H1 (cell line): ENCODE data around the gene DIP2C. TPM values are rescaled to one million over a fixed set of nuclear protein-coding genes. Genes with fewer than 3 reads are reported as not detected.

Source experiments
- CTCF ChIA-PET: fragments of 300-600 bp; sonication (Branson Sonifier 250); formaldehyde crosslinking; loops from one replicate; lab custom pipeline; 2021; ENCODE audit not compliant: partially characterized antibody; lab: Charles Lee
- POLR2A ChIA-PET: fragments of 300-600 bp; sonication (Branson Sonifier 250); formaldehyde crosslinking; loops from one replicate; lab custom pipeline; 2021; ENCODE audit warnings: inconsistent platforms; ENCODE audit not compliant: partially characterized antibody; lab: Charles Lee
- DNase-seq, 2 experiments: peaks; one replicate each; pipeline versions ENCODE4 v3.0.0 to v3.0.0-alpha.2; 2010 to 2022; ENCODE audit warnings: low spot score in 2 of 2, low read depth in 1 of 2, mixed read lengths in 1 of 2
- FAIRE-seq: peaks from 2 replicates; lab custom pipeline; 2011; peaks lifted over from hg19 to GRCh38; lab: Jason Lieb, UNC
- H2AFZ ChIP-seq: 2 replicates; pipeline ENCODE4 v1.8.1; 2012; ENCODE audit warnings: low read length, inconsistent platforms
- H2AK5ac ChIP-seq: 2 replicates; pipeline ENCODE4 v1.6.1; 2013; ENCODE audit warnings: low read depth, low read length
- H2BK120ac ChIP-seq: replicated peaks from 2 replicates; pipeline ENCODE3; 2013; ENCODE audit warnings: low read depth, low read length, inconsistent platforms
- H2BK12ac ChIP-seq: 2 replicates; pipeline ENCODE4 v1.6.1; 2013; ENCODE audit warnings: low read depth, low read length
- H2BK15ac ChIP-seq: 2 replicates; pipeline ENCODE4 v1.6.1; 2013; ENCODE audit warnings: low read length
- H2BK20ac ChIP-seq: 2 replicates; pipeline ENCODE4 v1.6.1; 2013; ENCODE audit warnings: low read length
- H2BK5ac ChIP-seq: 2 replicates; pipeline ENCODE4 v1.6.1; 2013; ENCODE audit warnings: low read depth, low read length
- H3K14ac ChIP-seq: 2 replicates; pipeline ENCODE4 v1.6.1; 2013; ENCODE audit warnings: inconsistent platforms; ENCODE audit not compliant: insufficient read length
- H3K18ac ChIP-seq: 2 replicates; pipeline ENCODE4 v1.6.1; 2013; ENCODE audit warnings: low read length; ENCODE audit errors: extremely low read depth
- H3K23ac ChIP-seq: 2 replicates; pipeline ENCODE4 v1.6.1; 2013; ENCODE audit warnings: inconsistent platforms; ENCODE audit not compliant: insufficient read length
- H3K23me2 ChIP-seq: 2 replicates; pipeline ENCODE4 v1.6.1; 2013; ENCODE audit warnings: low read depth, low read length
- H3K27ac ChIP-seq: 2 replicates; pipeline ENCODE4 v1.6.1; 2011; ENCODE audit warnings: low read depth, low read length, inconsistent platforms
- H3K27me3 ChIP-seq, 4 experiments: replicated peaks in 1 of 4; 1 replicate in 1 of 4; 2 replicates in 3 of 4; pipeline versions ENCODE4 v1.6.1 to v1.8.1; 2011 to 2013; ENCODE audit warnings: low read length in 3 of 4, mild to moderate bottlenecking in 3 of 4, inconsistent platforms in 2 of 4, mixed read lengths in 2 of 4, moderate library complexity in 1 of 4; ENCODE audit not compliant: control insufficient read depth in 3 of 4, insufficient read depth in 3 of 4; ENCODE audit errors: extremely low read depth in 1 of 4
- H3K36me3 ChIP-seq, 4 experiments: 2 replicates each; pipeline versions ENCODE4 v1.6.1 to v1.8.1; 2011 to 2013; ENCODE audit warnings: mild to moderate bottlenecking in 4 of 4, low read length in 3 of 4, moderate library complexity in 2 of 4, control low read depth in 1 of 4, inconsistent platforms in 1 of 4; ENCODE audit not compliant: insufficient read depth in 4 of 4, control insufficient read depth in 2 of 4
- H3K4ac ChIP-seq: replicated peaks from 2 replicates; pipeline ENCODE3; 2013; ENCODE audit warnings: low read length, low read depth, mixed read lengths, inconsistent platforms; ENCODE audit not compliant: insufficient read length
- H3K4me1 ChIP-seq, 4 experiments: replicated peaks in 1 of 4; 1 replicate in 1 of 4; 2 replicates in 3 of 4; pipeline versions ENCODE4 v1.6.1 to v1.8.1; 2011 to 2013; ENCODE audit warnings: low read length in 3 of 4, inconsistent platforms in 2 of 4, mixed read lengths in 1 of 4; ENCODE audit not compliant: insufficient read depth in 4 of 4, control insufficient read depth in 3 of 4
- H3K4me2 ChIP-seq, 2 experiments: 2 replicates each; pipeline versions ENCODE4 v1.6.1 to v1.8.1; 2011 to 2013; ENCODE audit warnings: low read depth in 2 of 2, low read length in 2 of 2, control low read depth in 1 of 2, inconsistent platforms in 1 of 2, mild to moderate bottlenecking in 1 of 2; ENCODE audit not compliant: insufficient read depth in 1 of 2
- H3K4me3 ChIP-seq, 4 experiments: fragments of 200-600, 300-600 bp in 1 of 4; sonication (generic), shearing (Covaris generic), sonication (Bioruptor Twin) in 1 of 4; 2 replicates each; pipeline versions ENCODE4 v1.5.1 to v1.8.1; 2011 to 2016; ENCODE audit warnings: low read length in 4 of 4, low read depth in 3 of 4, control low read depth in 2 of 4, inconsistent platforms in 2 of 4, mild to moderate bottlenecking in 2 of 4, mixed read lengths in 1 of 4, moderate library complexity in 1 of 4; ENCODE audit not compliant: insufficient read depth in 2 of 4; ENCODE audit errors: extremely low read depth in 1 of 4
- H3K56ac ChIP-seq: replicated peaks from 2 replicates; pipeline ENCODE3; 2013; ENCODE audit warnings: low read depth, mild to moderate bottlenecking, mixed read lengths, low read length, inconsistent platforms; ENCODE audit not compliant: insufficient read length
- H3K79me1 ChIP-seq: 2 replicates; pipeline ENCODE4 v1.6.1; 2013; ENCODE audit warnings: low read depth, low read length, control low read depth
- H3K79me2 ChIP-seq, 2 experiments: 2 replicates each; pipeline versions ENCODE4 v1.6.1 to v1.8.1; 2012 to 2013; ENCODE audit warnings: low read length in 2 of 2, mild to moderate bottlenecking in 2 of 2, inconsistent platforms in 1 of 2; ENCODE audit not compliant: insufficient read depth in 2 of 2, control insufficient read depth in 1 of 2
- H3K9ac ChIP-seq, 4 experiments: replicated peaks in 1 of 4; 1 replicate in 1 of 4; 2 replicates in 3 of 4; pipeline versions ENCODE4 v1.6.1 to v1.8.1; 2011 to 2013; ENCODE audit warnings: low read depth in 3 of 4, low read length in 3 of 4, control low read depth in 2 of 4, mild to moderate bottlenecking in 2 of 4, moderate library complexity in 2 of 4, inconsistent platforms in 1 of 4; ENCODE audit errors: extremely low read depth in 1 of 4
- H3K9me3 ChIP-seq, 2 experiments: 2 replicates each; pipeline versions ENCODE4 v1.6.1 to v1.8.1; 2012 to 2013; ENCODE audit warnings: mild to moderate bottlenecking in 2 of 2, moderate library complexity in 2 of 2, control low read depth in 1 of 2, inconsistent platforms in 1 of 2, low read depth in 1 of 2, low read length in 1 of 2, mixed read lengths in 1 of 2; ENCODE audit not compliant: insufficient read depth in 2 of 2
- H4K20me1 ChIP-seq, 2 experiments: replicated peaks in 1 of 2; 2 replicates each; pipeline versions ENCODE3 to v1.8.1; 2011 to 2013; ENCODE audit warnings: inconsistent platforms in 2 of 2, low read length in 2 of 2, mild to moderate bottlenecking in 1 of 2; ENCODE audit not compliant: insufficient read depth in 2 of 2, control insufficient read depth in 1 of 2
- H4K5ac ChIP-seq: 2 replicates; pipeline ENCODE4 v1.6.1; 2013; ENCODE audit warnings: low read length, low read depth, mixed read lengths, inconsistent platforms; ENCODE audit not compliant: insufficient read length
- H4K8ac ChIP-seq: 2 replicates; pipeline ENCODE4 v1.8.0; 2013; ENCODE audit warnings: mild to moderate bottlenecking, moderate library complexity, low read length, inconsistent platforms; ENCODE audit not compliant: insufficient read depth; ENCODE audit errors: extremely low read depth
- H4K91ac ChIP-seq: replicated peaks from 2 replicates; pipeline ENCODE3; 2013; ENCODE audit warnings: low read length, mixed read lengths, inconsistent platforms; ENCODE audit not compliant: insufficient read length
- JUND ChIP-seq: IDR thresholded peaks from 2 replicates; pipeline ENCODE4 v1.6.1; 2011; ENCODE audit warnings: mild to moderate bottlenecking, improper control_type of control experiment, low read length
- KDM1A ChIP-seq: fragments of 200-600, 300-600 bp; sonication (generic); IDR thresholded peaks from 2 replicates; pipeline ENCODE4 v1.7.1; 2016; ENCODE audit warnings: mild to moderate bottlenecking, low read length, borderline replicate concordance
- SRF ChIP-seq: IDR thresholded peaks from 2 replicates; pipeline ENCODE4 v1.6.1; 2011; ENCODE audit warnings: mild to moderate bottlenecking, low read depth, low read length, moderate library complexity
- ZNF274 ChIP-seq: IDR thresholded peaks from 2 replicates; pipeline ENCODE4 v1.7.0; 2012; ENCODE audit warnings: low read length, borderline replicate concordance; ENCODE audit errors: extremely low read depth
- WGBS, 2 experiments: shearing (Covaris generic) in 1 of 2; methylation state at CpG; one replicate each; pipeline versions ENCODE4 v1.1.6 to v1.1.7; 2013 to 2015; ENCODE audit warnings: low lambda C conversion rate in 2 of 2, mixed read lengths in 2 of 2, inconsistent platforms in 1 of 2, low coverage in 1 of 2, missing lambda C conversion rate in 1 of 2; ENCODE audit not compliant: insufficient replicate concordance in 2 of 2, insufficient coverage in 1 of 2, insufficient read length in 1 of 2; ENCODE audit errors: extremely low coverage in 1 of 2, missing lambda C conversion rate in 1 of 2; 5-methylcytosine and 5-hydroxymethylcytosine counted together
- polyA plus RNA-seq, 7 experiments: library from polyadenylated mRNA; depleted of rRNA in 3 of 7; stranded (reverse) in 5 of 7; unstranded in 2 of 7; fragments of >200 nt in 5 of 7; fragments of 200-250 nt in 2 of 7; gene quantifications; 1 replicate in 5 of 7; 2 replicates in 1 of 7; 4 replicates in 1 of 7; pipeline versions ENCODE4 v1.2.1 to v1.2.3, GENCODE V29; 2011 to 2013; ENCODE audit warnings: missing spikeins in 2 of 7, mixed read lengths in 2 of 7
- total RNA-seq: library from RNA; stranded (reverse); fragmentation: NEBNext Ultra II Directional; extraction: Animal tissue kit (Norgen Biotek cat#: 25700); gene quantifications from 2 replicates; pipeline ENCODE4 v1.2.1, GENCODE V29; 2021

DIP2C gene
- total and polyA plus RNA-seq, 2 of the 8 experiments (the other 6 are each of a cell fraction or from before 2014, with no cell fraction given), result 3.8 to 9.3 TPM

DNA sequence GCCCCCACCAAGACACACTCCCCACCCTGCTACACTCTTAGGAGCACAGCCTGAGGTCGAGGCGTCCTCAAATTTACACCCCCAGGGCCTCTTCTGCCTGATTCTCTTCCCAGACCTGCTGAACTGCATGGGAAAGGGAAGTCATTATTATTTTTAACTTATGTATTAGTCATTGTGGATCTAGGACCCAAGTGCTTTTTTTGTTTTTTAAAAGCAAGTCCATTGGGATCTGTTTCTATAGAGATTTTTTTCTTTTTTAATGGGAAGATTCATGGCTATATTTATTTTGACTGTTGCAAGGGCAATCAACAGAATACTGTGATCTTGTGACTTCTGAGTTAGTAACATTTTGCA lies 350.5 kb downstream of the DIP2C start:
- Histone ChIP-seq H4K91ac (no peak overlapping the region), H3K4me2 (no peak overlapping the region), H3K18ac (no peak overlapping the region), H3K4me3 (no peak overlapping the region), H3K14ac (no peak overlapping the region), H3K4me1 (no peaks in the 10 kb centered on the region), H4K8ac (no peak overlapping the region), H2AK5ac (no peak overlapping the region), H2BK15ac (no peak overlapping the region), H2AFZ (no peak overlapping the region), H2BK12ac (no peak overlapping the region), H3K23ac (no peak overlapping the region), H3K36me3 (peaks cover 0 to 5% (median 2%) of the 10 kb centered on the region in 4 experiments; a peak in 4 of 8 replicates), H3K4ac (no peak overlapping the region), H2BK120ac (no peak overlapping the region), H4K20me1 (peaks cover 0 to 2% of the 10 kb centered on the region in 2 experiments), H3K9ac (no peak overlapping the region), H3K27ac (no peak overlapping the region), H3K79me2 (no peaks in the 10 kb centered on the region), H2BK5ac (no peak overlapping the region), H3K23me2 (no peaks in the 10 kb centered on the region; the same call in 1 of the 2 replicates), H2BK20ac (no peak overlapping the region), H4K5ac (no peak overlapping the region), H3K9me3 (no peaks in the 10 kb centered on the region; a peak in 1 of 4 replicates), H3K27me3 (no peaks in the 10 kb centered on the region), H3K79me1 (no peaks in the 10 kb centered on the region), H3K56ac (no peak overlapping the region)
- TF ChIP-seq ZNF274, result no peak
- TF ChIP-seq JUND, result no peak
- no peak for TF ChIP-seq SRF
- TF ChIP-seq KDM1A, result no peak
- CTCF ChIA-PET, result interaction anchor here (0.6 to 1.6 kb wide), 4 partner anchors 9 to 243 kb away, joined by 3 to 5 read pairs (median 4); no protein-coding TSS in a partner anchor
- WGBS, 2 experiments, result 84% methylated on average over 2 of the region's 2 CpGs; no CpG with 5 or more reads in 1 of the 2 experiments
- FAIRE-seq (no peak), DNase-seq (no peak)
- POLR2A ChIA-PET, result no interaction called here
